Measurements from ENCODE around the gene UNC5C.
"Not testable (repeated sequence)": the region's sequence is repeated elsewhere in the genome, so short reads cannot be mapped to it uniquely, and the experiment has no call there.

The UNC5C gene

GRCh38 chr4:95212692-95213091 is 336.1 kb downstream of the UNC5C start:
- no peak for DNase-seq

- no peak for DNase-seq
These were observed 338.8 kb downstream of the UNC5C start for GRCh38 chr4:95209927-95210326.

GRCh38 chr4:95204873-95205272 is 343.9 kb downstream of the UNC5C start:
- DNase-seq = no peak

GRCh38 chr4:95204267-95204844 is 344.4 kb downstream of the UNC5C start:
- DNase-seq = no peak

DNA sequence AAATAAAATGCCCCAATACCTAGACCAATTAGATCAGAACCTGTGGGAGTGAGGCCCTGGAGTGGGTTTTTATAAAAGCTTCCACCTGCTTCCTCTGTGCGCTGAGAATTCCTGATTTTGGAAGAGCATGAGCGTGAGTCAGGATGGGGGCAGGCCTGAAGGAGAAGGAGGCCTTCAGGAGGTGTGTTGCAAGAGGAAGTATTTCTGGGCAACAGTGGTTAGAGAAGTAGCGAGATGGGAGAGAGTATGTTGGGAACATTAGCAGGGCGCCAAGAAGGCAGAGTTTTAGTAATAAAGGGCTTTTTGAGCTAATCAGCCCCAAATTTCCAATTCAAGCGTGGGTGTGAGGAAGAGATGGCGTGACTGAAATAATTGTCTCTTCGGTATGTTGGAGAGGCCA is 349.8 kb downstream of the UNC5C start:
- DNase-seq = no peak

DNA sequence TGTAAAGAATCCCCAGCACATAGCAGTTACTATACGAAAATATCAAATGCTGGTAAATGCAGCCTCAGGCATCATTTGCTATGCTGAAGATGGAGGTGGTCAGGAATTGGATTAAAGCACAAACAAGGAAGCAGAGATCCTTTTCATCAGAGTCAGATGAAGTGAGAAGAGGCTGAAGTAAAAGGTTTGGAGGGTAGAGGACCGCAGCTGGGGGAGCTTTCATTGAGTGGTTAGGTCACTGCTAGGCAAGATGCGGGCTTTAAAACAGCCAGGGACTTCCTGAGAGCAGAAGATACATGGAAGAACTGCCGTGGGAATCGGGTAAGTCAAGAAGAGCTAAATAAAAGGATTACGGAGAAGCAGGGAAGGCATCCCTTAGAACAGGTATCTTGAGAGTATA is 351.4 kb downstream of the UNC5C start:
- DNase-seq = no peak

DNA sequence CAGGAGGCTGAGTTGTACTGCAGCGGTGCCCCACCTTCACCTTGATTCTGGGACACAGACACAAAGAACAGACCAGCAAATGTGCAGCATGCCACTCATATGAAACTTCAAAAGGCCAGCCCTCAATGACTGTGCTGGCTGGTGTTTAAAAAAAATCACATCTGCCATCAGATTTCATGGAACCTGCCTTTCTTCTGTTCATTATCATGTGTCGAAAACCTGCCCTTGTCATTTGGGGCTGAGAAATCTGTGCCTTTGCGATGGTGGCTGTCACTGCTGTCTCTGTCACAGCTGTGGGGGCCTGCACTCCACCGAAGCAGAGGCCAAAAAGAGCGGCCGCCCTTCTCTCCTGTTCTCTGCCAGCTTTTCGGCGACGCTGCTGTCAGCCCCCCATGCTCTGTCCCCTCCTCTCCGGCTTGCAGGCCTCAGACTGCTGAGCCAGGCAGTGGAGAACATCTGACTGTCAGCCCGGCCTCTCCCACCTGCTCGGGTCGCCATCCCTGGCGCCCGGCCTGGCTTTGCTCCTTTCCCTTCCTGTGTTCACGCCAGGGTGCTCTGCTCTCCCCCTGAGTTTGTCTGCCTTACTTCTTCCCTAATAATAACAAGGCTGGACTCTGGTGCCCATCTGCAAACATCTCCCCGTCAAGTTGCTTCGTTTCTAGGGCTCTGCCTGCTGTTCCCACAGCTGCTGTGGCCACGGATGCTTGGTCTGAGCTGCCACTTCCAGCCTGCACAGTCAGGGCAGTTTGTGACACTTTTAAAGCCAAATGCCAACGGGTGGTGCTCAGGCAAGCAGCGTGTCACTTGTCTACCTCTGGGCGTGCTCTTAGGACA is 355.2 kb downstream of the UNC5C start:
- DNase-seq = no peak

DNA sequence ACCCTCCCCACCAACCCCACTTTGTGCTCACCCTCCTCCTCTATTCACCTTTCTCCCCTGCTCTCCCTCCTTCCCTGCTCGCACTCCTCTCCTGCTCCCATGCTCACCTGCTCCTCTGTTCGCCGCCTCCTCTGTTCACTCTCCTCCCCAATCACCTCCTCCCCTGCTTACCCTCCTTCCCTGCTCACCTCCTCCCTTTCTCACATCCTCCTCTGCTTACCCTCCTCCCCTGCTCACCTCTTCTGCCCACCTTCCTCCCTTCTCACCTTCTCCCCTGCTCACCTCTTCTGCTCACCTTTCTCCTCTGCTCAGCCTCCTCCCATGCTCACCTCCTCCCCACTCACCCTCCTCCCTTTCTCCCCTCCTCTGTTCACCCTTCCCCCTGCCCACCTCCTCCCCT is 357.2 kb downstream of the UNC5C start:
- DNase-seq = no peak

DNA sequence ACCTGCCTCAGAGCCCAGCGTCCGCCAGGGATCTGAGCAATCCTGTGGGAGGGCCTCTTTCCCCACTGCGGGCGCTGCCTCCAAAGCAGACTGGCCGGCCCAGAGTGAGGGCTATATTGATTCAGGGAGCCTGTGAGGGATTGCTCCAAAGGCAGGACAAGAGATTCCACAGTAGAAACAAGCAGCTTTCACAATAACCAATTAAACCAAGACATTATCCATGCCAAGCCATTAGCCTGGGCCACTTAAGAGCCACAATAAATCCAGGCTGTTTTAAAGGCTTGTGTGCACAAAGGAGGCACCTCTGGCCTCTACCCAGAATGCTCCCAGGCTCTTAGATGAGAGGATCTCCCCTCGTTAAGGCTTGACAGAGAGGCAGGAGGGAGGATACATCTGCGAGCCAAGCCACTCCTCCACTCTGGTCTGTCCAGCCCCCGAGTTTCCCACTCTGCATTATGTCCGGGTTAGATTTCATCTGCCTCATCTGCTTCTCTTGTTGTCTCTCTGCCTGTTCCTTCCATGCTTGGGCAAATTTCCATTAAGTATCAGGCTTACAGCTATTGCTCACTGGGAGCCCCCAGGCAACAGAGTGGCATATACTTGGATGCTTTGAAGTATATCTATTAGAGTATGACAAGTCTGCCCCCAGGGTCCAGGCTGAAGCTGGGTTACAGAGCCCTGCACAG is 357.9 kb downstream of the UNC5C start:
- no peak for DNase-seq

DNA sequence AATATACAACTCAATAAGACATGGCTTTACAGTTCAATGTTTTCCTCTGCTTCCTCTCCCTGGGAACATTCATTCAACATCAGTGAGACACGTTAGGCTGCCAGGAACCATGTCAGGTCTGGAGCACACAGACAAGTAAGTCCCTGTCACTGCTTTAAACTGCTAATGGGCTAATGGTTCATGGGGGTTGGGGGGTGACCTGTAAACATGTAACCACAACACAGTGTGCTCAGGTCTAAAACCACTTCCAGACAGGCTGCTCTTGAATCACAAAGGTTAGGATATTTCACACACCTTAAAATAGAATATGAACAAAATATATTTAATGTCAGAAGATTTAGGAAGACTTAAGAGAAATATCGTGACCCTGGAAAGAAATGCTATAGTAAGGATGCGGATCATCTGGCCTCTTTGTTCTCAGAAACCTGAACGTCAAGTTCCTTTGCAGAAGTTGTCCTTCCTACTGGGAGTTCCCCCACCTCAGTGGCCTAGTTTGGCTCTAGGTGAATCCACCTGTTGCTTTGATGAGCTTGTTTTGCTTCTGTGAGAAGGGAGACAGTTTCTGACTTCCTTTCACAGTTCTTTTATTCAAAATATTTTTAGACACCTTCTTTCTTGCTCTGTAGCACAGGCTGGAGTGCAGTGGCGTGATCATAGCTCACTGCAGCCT is 359.9 kb downstream of the UNC5C start:
- no peak for DNase-seq

DNA sequence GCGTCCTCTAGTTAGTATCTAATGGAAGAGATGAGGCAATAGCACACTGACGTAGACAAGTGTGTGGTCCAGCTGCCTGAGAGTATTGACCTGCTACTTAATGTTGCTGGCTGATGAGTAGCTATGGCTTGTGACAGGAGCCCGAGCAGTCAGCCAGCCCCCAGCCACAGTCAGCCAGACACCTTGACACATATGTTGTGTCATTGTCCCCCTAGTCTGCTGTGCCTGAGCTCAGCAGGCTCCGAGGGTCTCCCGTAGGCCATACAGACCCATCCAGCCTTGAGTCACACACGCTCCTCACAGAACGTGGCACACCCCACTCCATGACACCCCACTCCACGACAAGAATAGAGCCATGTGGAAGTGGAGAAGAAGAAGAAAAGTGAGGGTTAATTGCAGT is 362.1 kb downstream of the UNC5C start:
- no peak for DNase-seq

DNA sequence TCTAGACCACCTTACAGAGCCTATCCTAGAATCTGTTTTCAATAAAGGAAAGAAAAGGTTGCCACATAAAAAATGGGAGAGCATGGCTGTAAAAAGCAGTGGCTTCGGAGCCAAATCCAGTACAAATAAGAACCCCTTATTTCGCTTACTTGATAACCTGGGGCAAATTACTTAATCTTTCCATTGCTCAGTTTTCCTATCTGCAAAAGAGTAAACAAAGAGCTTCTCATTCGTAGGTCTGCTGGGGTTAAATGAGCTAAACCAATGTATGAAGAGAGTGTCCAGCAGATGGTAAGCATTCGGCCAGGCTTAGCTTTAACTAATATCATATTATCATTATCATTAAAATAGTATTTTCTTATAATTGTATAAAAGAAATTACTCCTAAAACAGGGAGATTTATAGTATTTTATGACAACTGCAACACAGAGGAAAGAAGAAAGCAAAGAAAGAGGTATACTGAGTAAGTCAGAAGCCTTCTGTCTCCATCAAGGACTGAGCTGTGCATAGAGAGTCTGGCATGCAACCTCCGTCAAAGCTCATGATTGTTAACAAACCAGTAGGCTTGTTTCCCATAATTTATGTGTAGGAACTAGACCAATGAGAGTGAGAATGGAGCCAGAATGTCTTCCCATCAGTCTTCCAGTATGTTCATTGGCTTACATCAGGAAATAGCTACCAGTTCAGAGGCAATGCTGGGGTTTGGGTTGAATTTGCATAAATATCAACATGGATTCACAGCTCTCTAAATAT is 364.9 kb downstream of the UNC5C start:
- DNase-seq = no peak

DNA sequence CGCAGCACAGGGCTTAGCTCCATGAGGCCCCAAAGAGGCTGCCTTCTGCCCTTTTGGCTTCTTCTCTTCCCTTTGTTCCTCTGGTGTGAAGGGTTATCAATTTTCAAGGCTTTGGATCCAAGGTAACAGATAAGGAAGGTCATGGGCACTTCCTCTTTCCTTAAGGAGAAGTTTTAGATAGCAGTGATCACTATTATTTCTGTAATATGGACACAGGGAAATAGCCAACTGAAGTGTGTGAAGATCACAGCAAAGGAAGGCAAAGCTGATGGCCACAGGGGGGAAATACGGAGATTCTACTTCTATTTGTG is 366.8 kb downstream of the UNC5C start:
- no peak for DNase-seq

DNA sequence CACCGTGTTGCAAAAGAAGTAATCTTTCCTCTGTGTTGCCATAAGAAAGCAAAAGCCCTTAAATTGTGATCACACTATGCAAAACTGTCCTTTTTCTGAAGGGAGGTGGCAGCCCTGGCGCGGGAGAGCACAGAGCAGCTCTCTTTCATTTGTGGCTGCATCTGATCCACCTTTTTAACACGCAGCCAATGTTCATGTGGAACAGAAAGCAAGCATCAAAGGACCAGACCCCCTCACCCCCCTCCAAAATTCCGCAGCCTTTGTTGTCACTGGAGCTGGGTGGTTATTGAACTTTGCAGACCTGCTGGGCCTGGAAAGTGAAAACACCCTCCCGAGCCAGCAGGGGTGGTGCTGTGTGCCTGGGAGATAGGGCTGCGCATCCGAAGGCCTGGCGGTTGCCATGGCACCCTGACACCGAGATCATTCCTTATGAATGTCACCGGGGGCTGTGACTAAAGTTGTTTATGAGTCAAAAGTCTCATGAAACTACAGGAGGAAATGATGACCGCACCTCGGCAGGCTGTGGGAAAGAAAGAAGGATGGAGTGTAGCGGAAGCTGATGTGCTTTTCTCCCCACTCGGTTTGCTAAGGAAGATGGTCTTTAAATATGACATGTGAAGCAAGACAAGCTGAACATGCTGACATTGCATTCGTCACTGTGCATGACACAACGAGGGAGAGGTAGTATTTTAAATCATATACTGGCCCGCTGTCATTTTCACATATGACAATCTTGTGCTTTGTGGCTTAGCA is 367.4 kb downstream of the UNC5C start:
- no peak for DNase-seq

DNA sequence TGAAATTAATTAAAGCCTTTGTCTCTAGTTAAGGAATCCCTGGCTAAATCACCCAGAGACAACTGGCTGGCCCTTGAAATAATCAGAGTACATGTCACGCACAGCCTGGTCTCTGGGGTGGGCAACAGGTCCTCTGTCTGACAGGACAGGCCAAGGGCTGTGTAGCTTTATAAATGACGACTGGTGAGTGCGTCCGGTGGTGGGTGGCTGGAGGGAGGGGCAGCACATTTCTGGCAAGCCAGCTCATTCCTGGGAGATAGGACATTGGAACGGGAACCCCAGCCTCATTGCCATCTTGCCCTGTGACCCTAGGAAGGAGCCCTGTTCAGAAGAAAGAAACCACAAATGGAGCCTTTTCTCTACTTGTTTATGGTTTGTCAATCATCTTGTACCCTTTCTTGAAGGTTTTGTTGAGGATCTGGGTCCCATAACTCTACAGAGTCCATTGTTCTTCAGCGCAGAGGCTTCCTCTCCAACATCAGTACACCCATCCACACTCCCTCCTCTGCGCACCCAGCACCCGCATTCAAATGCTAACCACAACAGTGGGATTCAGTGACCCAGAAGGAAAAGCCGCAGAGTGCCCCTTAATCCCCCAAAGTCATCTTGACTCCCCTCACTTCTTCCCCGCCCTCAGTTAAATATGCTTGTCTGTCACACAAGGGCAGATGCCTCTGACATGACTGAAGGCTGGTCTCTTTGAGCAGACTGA is 368.1 kb downstream of the UNC5C start:
- DNase-seq = no peak

GRCh38 chr4:95178938-95179337 is 369.8 kb downstream of the UNC5C start:
- DNase-seq = no peak

DNA sequence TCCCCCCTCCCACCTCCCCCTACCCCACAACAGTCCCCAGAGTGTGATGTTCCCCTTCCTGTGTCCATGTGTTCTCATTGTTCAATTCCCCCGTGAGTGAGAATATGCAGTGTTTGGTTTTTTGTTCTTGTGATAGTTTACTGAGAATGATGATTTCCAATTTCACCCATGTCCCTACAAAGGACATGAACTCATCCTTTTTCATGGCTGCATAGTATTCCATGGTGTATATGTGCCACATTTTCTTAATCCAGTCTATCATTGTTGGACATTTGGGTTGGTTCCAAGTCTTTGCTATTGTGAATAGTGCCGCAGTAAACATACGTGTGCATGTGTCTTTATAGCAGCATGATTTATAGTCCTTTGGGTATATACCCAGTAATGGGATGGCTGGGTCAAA is 377.4 kb downstream of the UNC5C start:
- not testable (repeated sequence) for DNase-seq

GRCh38 chr4:95170176-95170575 is 378.6 kb downstream of the UNC5C start:
- DNase-seq = no peak

GRCh38 chr4:95167805-95168204 is 381.0 kb downstream of the UNC5C start:
- no peak for DNase-seq

- no peak for DNase-seq
These were observed 382.7 kb downstream of the UNC5C start for GRCh38 chr4:95165926-95166524.

DNA sequence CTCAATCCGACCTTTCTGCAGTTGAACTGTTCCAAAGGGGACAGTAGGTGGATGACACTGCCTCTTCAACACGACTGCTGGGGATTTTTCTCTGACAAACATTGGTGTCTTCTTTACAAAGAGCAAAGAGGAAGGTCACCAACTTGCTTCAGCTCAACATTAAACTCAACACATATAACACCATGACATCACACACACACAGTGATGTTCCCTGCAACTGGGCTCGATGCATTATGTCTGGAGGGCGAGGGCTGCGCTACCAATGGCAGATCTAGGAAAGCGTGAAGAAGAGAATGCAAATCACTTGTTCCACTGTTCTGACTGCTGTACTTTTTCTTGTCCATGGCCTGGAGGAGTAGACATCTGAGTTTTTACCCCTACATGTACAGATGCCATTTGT is 385.9 kb downstream of the UNC5C start:
- DNase-seq = no peak

Data from activated CD4-positive, alpha-beta T cell treated with anti-CD3 and anti-CD28 coated beads, Interleukin-2, amount 50 U/mL, for 4 hours (primary cell).